HG03097 (cell line): Measurements from ENCODE around the gene MPL.

ENCODE experiments used
- ATAC-seq: cut with Tn5 transposase; IDR thresholded peaks from one replicate; pipeline ENCODE4 v1.9.1; 2021; ENCODE audit not compliant: unreplicated experiment, low FRiP score

Gene MPL

DNA sequence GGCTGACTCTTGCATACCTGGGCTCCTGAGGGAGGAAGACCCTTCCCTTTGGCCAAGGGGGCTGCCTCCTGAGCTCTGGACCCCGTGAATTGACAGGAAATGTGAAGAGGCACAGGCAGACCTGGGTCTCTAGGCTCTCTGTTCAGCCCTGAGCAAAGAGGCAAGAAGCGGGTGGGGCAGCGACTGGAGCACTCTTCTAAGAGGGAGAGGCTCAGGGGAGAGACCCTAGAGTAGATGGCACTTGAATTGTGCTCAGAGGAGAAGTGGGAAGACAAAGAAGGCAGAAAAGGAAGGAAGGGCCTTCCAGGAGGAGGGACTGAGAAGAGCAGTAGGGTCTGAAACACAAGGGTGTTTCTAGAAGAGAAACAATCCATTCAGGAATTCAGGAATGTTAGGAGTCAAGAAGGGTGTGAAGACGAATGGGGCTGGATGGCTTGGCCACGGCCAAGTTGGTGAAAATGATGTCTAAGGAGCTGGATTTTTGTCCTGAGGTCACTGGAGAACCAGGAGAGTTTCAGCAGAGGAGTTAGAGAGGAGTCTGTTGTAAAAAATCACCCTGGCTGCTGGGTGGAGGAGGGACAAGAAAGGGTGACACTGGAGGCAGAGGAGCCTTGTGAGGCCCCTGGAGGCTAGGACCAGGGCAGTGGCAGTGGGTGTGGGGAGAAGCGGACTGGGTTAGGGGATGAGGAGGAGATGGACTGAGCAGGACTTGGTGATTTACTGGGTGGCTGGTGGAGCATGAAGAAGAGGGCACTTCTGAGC lies 31.5 kb upstream of the MPL start:
- no peak for ATAC-seq

DNA sequence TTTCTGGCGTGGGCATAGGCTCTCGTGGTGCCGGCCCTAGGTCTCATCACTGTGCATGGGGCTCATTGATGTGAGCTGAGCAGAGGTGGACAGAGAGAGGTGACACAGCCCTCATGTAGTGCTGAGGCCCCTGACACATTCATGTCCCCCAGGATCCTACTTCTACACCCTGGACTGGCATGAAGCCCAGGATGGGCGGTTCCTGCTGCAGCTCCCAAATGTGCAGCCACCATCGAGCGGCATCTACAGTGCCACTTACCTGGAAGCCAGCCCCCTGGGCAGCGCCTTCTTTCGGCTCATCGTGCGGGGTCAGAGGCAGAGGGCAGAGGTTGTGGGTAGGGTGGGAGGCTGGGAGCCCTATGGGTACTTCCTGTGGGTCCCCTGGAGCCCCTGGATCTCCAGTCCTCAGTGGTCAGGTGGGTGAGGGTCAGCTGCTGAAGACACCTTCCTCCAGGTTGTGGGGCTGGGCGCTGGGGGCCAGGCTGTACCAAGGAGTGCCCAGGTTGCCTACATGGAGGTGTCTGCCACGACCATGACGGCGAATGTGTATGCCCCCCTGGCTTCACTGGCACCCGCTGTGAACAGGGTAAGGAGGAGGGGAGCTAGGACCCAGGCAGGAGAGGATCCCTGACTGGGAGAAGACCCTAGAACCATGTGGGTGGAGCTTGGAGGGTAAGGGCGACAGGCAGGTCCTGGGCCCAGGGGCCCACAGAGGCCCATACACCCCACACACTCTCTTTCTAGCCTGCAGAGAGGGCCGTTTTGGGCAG lies 30.7 kb upstream of the MPL start:
- ATAC-seq: no peak

DNA sequence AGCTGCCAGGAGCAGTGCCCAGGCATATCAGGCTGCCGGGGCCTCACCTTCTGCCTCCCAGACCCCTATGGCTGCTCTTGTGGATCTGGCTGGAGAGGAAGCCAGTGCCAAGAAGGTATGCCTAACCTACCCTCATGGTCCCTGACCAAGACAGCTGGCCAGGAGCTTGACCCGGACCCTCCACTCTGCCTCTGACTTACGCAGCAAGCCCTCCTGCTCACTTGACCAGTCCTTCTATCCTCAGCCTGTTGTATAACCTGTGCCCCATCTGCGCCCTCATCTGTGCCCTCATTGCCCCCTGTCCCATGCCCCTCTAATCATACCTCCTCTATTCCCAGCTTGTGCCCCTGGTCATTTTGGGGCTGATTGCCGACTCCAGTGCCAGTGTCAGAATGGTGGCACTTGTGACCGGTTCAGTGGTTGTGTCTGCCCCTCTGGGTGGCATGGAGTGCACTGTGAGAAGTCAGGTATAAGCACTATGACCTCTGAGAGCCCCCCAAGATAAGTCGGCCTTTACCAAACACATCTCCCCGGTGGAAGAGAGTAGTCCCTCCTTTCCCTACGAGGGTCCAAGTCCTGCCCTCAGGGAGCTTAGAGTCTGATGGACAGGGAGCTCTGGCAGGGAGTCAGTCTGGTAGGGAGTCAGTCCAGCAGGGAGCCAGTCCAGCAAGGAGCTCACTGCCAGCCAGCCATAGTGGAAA lies 30.0 kb upstream of the MPL start:
- ATAC-seq: no peak

DNA sequence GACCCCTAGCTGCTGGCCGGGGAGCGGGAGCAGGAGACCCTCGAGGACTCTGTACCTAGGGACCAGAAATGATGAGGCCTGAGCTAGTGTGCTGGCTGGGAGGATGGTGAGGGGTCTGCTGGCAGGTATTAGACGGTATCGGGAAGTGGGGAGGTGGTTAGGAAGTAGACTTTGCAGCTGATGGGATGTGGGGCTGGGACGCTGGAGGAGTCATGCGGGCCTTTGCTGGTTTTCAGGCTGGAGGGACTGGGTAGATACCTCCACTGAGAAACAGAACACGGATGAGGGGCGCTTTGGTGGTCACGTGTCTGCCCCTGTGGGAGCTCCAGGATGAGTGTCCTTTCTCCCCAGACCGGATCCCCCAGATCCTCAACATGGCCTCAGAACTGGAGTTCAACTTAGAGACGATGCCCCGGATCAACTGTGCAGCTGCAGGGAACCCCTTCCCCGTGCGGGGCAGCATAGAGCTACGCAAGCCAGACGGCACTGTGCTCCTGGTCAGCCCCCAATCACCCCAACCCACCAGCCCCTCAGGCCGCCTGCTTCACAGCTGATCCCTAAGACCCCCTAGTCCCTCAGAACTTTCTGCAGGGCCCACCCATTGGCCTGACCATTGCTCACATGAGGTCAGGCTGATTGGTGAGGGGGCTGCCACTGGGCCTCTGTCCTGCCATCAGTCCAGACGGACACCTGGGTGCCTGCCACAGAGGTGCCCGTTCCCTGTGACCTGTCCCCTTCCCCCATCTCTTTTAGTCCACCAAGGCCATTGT lies 28.8 kb upstream of the MPL start:
- no peak for ATAC-seq

DNA sequence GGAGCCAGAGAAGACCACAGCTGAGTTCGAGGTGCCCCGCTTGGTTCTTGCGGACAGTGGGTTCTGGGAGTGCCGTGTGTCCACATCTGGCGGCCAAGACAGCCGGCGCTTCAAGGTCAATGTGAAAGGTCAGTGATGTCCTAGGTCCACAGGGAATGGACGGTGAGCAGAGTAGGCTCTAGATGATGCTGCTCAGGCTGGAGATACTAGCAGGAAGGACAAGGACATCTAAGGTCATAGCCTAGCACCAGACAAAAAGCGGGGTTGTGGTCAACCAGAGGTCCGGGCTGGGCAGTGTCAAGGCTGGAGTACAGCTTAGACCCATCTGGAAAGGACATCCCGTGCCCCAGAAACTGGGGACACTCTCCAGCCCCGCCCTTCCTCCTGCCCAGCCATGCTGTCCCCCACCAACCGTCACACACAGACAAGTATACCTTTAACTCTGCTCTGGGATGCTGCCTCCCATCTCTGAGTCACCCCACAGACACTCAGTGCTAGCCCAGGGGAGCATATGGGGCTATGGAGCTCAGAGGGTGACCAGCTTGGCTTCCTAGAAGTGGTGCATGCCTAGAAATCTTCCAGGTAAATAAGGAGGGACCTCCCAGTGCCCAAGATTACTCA lies 28.1 kb upstream of the MPL start:
- no peak for ATAC-seq

DNA sequence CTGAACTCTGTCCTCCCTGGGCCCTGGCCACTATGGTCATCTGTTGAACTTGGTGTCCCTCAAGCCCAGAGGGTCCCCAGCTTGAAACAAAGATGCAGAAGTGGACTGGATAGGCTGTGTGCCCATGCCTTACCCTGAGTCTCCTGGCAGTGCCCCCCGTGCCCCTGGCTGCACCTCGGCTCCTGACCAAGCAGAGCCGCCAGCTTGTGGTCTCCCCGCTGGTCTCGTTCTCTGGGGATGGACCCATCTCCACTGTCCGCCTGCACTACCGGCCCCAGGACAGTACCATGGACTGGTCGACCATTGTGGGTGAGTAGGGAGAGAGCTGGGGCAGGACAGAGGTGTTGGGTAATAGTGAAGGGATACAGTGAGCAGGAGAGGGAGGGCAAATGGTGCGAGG lies 26.1 kb upstream of the MPL start:
- ATAC-seq: no peak

DNA sequence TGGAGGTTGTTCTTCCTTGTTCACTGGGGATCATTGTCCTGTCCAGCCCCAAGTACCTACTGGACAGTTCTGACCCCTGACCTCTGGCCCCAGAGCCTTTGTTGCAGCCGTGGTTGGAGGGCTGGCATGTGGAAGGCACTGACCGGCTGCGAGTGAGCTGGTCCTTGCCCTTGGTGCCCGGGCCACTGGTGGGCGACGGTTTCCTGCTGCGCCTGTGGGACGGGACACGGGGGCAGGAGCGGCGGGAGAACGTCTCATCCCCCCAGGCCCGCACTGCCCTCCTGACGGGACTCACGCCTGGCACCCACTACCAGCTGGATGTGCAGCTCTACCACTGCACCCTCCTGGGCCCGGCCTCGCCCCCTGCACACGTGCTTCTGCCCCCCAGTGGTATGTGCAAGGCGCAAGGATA lies 25.4 kb upstream of the MPL start:
- ATAC-seq: no peak

DNA sequence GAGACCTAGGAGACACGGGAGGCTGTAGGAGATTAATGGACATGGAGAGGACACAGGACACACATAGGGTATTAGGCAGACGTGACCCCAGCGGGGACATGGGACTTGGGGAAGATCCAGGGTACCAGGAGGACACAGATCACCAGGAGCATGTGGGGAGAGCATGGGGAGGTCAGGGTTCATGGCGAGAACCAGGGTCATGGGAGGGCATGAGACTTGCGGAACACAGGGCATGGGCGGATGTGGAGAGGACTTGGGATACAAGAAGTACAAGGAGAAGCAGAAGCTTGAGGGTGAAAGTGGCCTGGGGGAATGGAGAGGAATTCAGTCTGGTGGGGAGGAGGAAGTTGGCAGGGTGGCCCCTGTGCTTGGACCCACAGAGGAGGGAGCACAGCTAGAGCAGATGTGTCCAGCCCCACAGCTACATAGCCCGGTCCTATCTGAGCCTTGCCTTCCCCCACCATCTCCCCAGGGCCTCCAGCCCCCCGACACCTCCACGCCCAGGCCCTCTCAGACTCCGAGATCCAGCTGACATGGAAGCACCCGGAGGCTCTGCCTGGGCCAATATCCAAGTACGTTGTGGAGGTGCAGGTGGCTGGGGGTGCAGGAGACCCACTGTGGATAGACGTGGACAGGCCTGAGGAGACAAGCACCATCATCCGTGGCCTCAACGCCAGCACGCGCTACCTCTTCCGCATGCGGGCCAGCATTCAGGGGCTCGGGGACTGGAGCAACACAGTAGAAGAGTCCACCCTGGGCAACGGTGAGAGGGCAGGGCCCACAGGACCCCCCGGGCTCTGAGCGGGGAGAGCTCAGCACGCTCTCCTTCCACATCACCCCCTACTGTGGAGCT lies 24.7 kb upstream of the MPL start:
- no peak for ATAC-seq

DNA sequence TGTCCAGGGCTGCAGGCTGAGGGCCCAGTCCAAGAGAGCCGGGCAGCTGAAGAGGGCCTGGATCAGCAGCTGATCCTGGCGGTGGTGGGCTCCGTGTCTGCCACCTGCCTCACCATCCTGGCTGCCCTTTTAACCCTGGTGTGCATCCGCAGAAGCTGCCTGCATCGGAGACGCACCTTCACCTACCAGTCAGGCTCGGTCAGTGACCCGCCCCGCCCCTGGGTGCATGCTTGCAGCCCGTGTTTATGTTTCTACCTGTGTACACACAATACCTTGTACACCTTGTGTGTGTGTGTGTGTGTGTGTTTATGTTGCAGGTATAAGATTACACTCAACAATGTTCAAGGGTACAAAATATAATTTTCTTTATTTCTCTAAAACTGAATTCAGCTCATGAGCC lies 23.8 kb upstream of the MPL start:
- no peak for ATAC-seq

DNA sequence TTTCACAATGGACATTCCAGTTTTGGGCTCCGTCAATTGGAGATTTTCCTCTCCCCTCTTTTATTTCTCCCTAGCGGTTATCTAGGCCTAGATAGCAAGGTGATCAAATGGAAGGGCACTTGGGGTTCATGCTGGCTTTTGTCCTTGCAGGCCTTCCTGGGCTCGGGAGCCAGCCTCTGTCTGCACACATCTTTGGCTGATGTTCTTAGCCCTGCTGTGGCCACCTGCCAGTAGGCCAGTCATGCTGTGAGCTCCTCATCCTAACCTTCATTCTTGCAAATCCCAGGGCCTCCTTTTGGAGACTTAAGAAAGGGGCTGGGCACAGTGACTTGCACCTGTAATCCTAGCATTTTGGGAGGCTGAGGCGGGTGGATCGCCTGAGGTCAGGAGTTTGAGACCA lies 23.4 kb upstream of the MPL start:
- no peak for ATAC-seq

DNA sequence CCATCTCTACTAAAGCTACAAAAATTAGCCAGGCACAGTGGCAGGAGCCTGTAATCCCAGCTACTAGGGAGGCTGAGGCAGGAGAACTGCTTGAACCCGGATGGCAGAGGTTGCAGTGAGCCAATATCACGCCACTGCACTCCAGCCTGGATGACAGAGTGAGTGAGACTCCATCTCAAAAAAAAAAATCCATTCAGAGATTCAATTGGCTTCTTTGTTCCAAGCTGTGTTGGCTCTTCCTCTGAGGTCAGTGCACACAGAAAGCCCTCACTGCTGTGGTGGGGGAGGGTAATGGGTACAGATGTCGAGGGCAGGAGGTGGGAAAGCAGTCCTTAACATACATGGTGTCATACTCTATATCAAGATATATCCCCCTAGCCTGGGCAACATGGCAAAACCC lies 22.1 kb upstream of the MPL start:
- ATAC-seq: no peak

DNA sequence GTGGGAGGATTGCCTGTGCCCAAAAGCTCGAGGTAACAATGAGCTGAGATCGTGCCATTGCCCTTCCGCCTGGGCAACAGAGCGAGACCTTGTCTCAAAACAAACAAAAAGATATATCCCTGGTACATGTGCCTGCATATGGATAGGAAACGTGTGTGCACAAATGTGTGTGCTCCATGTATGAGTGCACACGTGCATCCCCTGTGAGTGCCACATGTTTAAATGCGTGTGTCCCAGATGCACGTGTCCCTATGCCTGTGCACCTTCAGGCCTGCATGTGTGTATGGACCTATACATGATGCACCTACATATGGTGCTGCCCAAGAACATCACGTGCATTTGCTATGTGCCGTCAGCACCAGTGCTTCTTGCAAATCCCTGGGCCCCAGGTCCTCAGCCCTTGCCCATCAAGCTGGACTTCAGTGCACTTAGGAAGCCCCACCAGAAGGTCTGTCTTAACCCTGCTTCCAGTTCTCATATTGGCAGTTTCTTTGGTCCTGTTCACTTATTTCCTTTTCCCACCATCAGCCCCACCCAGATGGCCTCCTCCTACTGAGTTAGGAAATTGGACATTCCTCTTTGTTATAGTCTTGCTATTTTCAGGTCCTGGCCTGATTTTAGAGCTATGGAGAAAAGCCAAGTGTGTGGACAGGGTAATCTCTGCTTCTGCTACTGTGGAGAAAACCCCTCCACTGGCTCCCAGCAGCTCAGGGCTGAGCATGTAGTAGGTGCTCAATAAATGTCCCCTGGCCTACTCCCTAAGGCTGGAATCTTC lies 21.5 kb upstream of the MPL start:
- ATAC-seq: no peak

DNA sequence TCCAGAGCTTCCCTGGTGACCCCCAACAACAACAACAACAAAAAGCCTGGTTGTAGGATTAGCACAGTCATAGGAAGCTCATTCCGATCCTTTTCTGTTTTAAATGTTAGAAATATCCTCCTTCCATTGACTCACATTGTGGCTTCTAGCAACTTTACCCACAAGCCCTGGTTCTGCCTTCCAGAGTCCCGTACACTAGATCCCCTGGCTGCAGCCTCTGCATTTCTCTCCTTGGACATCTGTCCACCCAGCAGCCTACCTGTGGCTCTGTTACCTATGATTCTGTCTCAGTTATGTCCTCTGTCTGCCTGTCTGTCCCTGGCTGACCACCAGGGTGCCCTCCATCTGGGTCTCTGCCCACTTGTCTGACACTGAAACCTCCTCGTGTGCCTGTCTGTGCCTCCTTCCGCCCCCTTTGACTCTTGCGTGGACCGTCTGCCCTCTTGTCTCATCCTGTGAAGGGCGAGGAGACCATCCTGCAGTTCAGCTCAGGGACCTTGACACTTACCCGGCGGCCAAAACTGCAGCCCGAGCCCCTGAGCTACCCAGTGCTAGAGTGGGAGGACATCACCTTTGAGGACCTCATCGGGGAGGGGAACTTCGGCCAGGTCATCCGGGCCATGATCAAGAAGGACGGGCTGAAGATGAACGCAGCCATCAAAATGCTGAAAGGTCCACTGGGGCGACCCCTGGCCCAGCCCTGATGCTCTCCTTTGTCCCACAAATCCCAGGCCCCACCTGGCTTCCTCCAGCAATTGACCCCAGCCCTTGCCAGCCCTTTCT lies 20.7 kb upstream of the MPL start:
- no peak for ATAC-seq

DNA sequence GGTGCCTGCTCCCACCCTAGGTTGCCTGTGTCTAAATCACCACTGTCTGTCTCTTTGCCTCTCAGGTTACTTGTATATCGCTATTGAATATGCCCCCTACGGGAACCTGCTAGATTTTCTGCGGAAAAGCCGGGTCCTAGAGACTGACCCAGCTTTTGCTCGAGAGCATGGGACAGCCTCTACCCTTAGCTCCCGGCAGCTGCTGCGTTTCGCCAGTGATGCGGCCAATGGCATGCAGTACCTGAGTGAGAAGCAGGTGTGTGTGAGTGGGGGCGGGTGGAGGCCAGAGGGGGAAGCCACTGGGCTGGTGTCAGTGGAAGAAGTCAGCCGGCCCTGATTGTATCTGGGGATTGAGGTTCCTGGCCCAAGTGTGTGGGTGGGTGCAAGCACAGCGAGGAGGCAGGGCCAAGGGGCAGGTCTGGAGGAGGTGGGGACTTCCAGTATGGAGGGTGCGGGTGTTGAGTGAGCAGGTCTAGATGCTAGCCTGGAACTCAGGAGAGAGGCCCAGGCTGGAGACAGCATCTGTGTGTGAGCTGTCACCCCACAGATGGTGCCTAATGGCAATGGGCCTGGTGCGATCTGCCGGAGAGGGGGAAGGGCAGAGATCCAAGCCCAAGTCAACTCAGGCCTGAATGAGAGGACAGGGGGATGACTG lies 19.7 kb upstream of the MPL start:
- ATAC-seq: no peak

DNA sequence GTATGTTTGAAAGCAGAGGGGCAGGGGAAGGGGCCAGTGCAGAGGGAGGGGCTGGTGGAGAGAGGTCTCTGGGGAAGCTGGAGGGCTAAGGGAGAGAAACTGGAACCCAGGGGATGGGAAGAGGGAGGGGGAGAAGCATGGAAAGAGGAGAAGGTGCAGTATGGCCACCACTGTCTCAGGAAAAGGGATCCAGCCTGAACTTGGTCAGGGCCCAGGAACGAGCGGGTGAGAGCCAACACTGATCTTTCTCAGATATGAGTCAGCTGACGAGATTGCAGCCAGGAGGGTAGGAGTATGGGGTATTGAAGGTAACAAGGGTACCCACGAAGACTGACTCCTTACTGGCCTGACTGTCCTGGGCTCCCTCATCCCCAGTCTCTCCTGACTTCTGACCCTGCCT lies 18.8 kb upstream of the MPL start:
- ATAC-seq: no peak

DNA sequence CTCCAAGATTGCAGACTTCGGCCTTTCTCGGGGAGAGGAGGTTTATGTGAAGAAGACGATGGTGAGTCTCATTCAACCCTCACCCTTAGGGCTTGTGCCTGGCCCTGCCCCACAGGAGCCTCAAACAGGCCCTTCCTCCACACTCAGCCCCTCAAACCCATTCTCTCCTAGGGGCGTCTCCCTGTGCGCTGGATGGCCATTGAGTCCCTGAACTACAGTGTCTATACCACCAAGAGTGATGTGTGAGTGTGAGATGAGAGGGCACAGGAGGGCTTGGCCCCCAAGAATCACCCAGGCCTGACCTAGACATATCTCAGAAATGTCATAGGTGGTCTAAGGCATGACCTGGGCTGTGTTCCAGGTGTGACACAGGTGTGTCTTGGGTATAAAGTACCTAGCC lies 18.3 kb upstream of the MPL start:
- no peak for ATAC-seq

DNA sequence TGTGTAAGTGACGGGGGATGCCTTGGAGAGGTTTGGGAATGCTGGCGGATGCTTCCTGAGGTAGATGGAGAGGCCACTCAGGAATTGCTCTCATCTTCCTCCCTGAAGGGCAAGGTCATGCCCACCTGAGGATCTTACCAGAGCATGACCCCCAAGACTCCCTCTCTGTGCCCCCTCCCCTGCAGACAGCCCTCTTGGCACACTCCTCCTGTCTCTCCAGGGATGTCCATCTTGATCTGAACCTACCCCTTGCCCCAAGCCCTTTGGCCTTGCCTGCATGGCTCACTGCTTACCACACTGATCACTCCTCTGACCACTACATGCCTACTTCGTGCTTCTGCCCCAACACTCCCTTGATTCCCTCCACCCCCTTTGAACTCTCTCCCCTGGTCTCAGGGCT lies 17.9 kb upstream of the MPL start:
- no peak for ATAC-seq
